Right atrium auricular region (tissue), 2 donors: ENCODE measurements around the gene RAB7A. TPM values are rescaled to one million over a fixed set of nuclear protein-coding genes. Genes with fewer than 3 reads are reported as not detected.
"Not testable (repeated sequence)": the region's sequence is repeated elsewhere in the genome, so short reads cannot be mapped to it uniquely, and the experiment has no call there.

ENCODE experiments used
- DNase-seq: peaks from one replicate; pipeline ENCODE4 v3.0.0-alpha.2; 2019; ENCODE audit warnings: low spot score
- H3K27ac ChIP-seq, 2 donors: fragments of 200-600 bp; sonication (generic); 1 replicate in 1 of 2; 2 replicates in 1 of 2; pipeline ENCODE4 v1.5.1; 2016 to 2019
- H3K27me3 ChIP-seq, 2 donors: fragments of 200-600 bp; sonication (generic); one replicate each; pipeline versions ENCODE4 v1.5.1 to v1.6.0; 2017 to 2019
- H3K36me3 ChIP-seq: fragments of 200-600 bp; sonication (generic); one replicate; pipeline ENCODE4 v1.5.1; 2016
- H3K4me1 ChIP-seq, 2 donors: fragments of 200-600 bp; sonication (generic); one replicate each; pipeline versions ENCODE4 v1.5.1 to v1.6.0; 2017 to 2019
- H3K4me3 ChIP-seq, 2 donors: fragments of 200-600 bp; sonication (generic); 1 replicate in 1 of 2; 2 replicates in 1 of 2; pipeline ENCODE4 v1.5.1; 2017 to 2019; ENCODE audit warnings: mild to moderate bottlenecking in 1 of 2, moderate library complexity in 1 of 2
- H3K9me3 ChIP-seq, 2 donors: fragments of 200-600 bp; sonication (generic); one replicate each; pipeline ENCODE4 v1.5.1; 2019
- CTCF ChIP-seq, 2 donors: fragments of 200-600 bp; sonication (generic); IDR thresholded peaks; one replicate each; pipeline ENCODE4 v1.5.1; 2019; ENCODE audit warnings: antibody characterized with exemption in 2 of 2
- total RNA-seq, 2 donors: library from RNA; depleted of rRNA; stranded (reverse); fragments of >200 nt; gene quantifications; one replicate each; pipeline ENCODE4 v1.1.0, GENCODE V29; 2016

Gene RAB7A
- total RNA-seq, 2 donors from 2014 or later: 123 to 135 TPM

GRCh38 chr3:128714887-128715491 lies 11.0 kb upstream of the RAB7A start:
- Histone ChIP-seq H3K27me3 (no peaks in the 10 kb centered on the region), H3K9me3 (no peaks in the 10 kb centered on the region), H3K4me1 (no peaks in the 10 kb centered on the region), H3K4me3 (no peak overlapping the region), H3K27ac (no peak overlapping the region), H3K36me3 (no peaks in the 10 kb centered on the region)
- no peak for DNase-seq
- no peak for TF ChIP-seq CTCF (IDR thresholded peaks at IDR 0.05)

GRCh38 chr3:128718892-128719291 lies 7.1 kb upstream of the RAB7A start:
- not testable (repeated sequence) for DNase-seq, H3K36me3 ChIP-seq, H3K4me3 ChIP-seq, H3K27me3 ChIP-seq, H3K9me3 ChIP-seq, H3K27ac ChIP-seq, H3K4me1 ChIP-seq

GRCh38 chr3:128720891-128721290 lies 5.1 kb upstream of the RAB7A start:
- Histone ChIP-seq H3K4me3 (no peak overlapping the region), H3K27me3 (no peaks in the 10 kb centered on the region), H3K9me3 (no peaks in the 10 kb centered on the region), H3K36me3 (no peaks in the 10 kb centered on the region), H3K27ac (no peak overlapping the region), H3K4me1 (no peaks in the 10 kb centered on the region)
- no peak for DNase-seq
- no peak for TF ChIP-seq CTCF (IDR thresholded peaks at IDR 0.05)

GRCh38 chr3:128723477-128723876 lies 2.5 kb upstream of the RAB7A start:
- no peak for TF ChIP-seq CTCF (IDR thresholded peaks at IDR 0.05)
- Histone ChIP-seq H3K4me3 (no peak overlapping the region), H3K4me1 (peaks cover 0 to 15% of the 10 kb centered on the region in 2 donors), H3K9me3 (no peaks in the 10 kb centered on the region), H3K27me3 (no peaks in the 10 kb centered on the region), H3K36me3 (peaks cover 4% of the 10 kb centered on the region), H3K27ac (no peak overlapping the region)
- DNase-seq: no peak

- peak overlapping the region in 1 of 2 donors; percentile 100 for H3K4me3 ChIP-seq
- no peak for TF ChIP-seq CTCF (IDR thresholded peaks at IDR 0.05)
- H3K4me1 ChIP-seq: peaks cover 0 to 36% of the 10 kb centered on the region in 2 donors
- H3K27me3 ChIP-seq: no peaks in the 10 kb centered on the region
- no peak for DNase-seq
- peak overlapping the region; percentile 99 to 100 for H3K27ac ChIP-seq
- no peaks in the 10 kb centered on the region for H3K9me3 ChIP-seq
- peaks cover 4% of the 10 kb centered on the region for H3K36me3 ChIP-seq
Observed at GRCh38 chr3:128725547-128726022, 398 bp upstream of the RAB7A start.

- peak overlapping the region; percentile 95 to 100 for H3K4me3 ChIP-seq
- no peak for TF ChIP-seq CTCF (IDR thresholded peaks at IDR 0.05)
- no peaks in the 10 kb centered on the region for H3K9me3 ChIP-seq
- DNase-seq: no peak
- H3K36me3 ChIP-seq: peaks cover 4% of the 10 kb centered on the region
- no peaks in the 10 kb centered on the region for H3K27me3 ChIP-seq
- H3K4me1 ChIP-seq: peaks cover 0 to 51% of the 10 kb centered on the region in 2 donors
- H3K27ac ChIP-seq: peak overlapping the region; percentile 99 to 100
Observed at GRCh38 chr3:128727059-128727458, 1.1 kb downstream of the RAB7A start.
